H9 (cell line): Measurements from ENCODE around the gene GDI1. TPM values are rescaled to one million over a fixed set of nuclear protein-coding genes. Genes with fewer than 3 reads are reported as not detected.

Experiments used
- DNase-seq: peaks from one replicate; pipeline ENCODE4 v3.0.0-alpha.2; 2017
- H2AFZ ChIP-seq: one replicate; pipeline ENCODE4 v1.6.1; 2013; ENCODE audit warnings: mild to moderate bottlenecking, low read length, control low read depth, moderate library complexity
- H2AK5ac ChIP-seq: 2 replicates; pipeline ENCODE4 v1.6.1; 2013; ENCODE audit warnings: low read length, control low read depth, mixed read lengths; ENCODE audit not compliant: insufficient read length
- H2BK120ac ChIP-seq: one replicate; pipeline ENCODE4 v1.6.1; 2013; ENCODE audit warnings: low read depth, mild to moderate bottlenecking, low read length, control low read depth, inconsistent platforms; ENCODE audit not compliant: poor library complexity, severe bottlenecking
- H2BK12ac ChIP-seq: 2 replicates; pipeline ENCODE4 v1.6.1; 2013; ENCODE audit warnings: low read length, control low read depth, mixed read lengths, low read depth; ENCODE audit not compliant: insufficient read length
- H2BK15ac ChIP-seq: 2 replicates; pipeline ENCODE4 v1.6.1; 2013; ENCODE audit warnings: low read depth, low read length, control low read depth
- H2BK20ac ChIP-seq: one replicate; pipeline ENCODE4 v1.6.1; 2013; ENCODE audit warnings: low read depth, mild to moderate bottlenecking, low read length, control low read depth, inconsistent platforms; ENCODE audit not compliant: poor library complexity, severe bottlenecking
- H2BK5ac ChIP-seq: 2 replicates; pipeline ENCODE4 v1.6.1; 2013; ENCODE audit warnings: low read length, control low read depth, mixed read lengths; ENCODE audit not compliant: insufficient read length
- H3K14ac ChIP-seq: 2 replicates; pipeline ENCODE4 v1.6.1; 2013; ENCODE audit warnings: low read length, control low read depth; ENCODE audit not compliant: insufficient read depth
- H3K18ac ChIP-seq: 2 replicates; pipeline ENCODE4 v1.6.1; 2013; ENCODE audit warnings: low read depth, mild to moderate bottlenecking, mixed read lengths, low read length, control low read depth; ENCODE audit not compliant: insufficient read length
- H3K23ac ChIP-seq: 2 replicates; pipeline ENCODE4 v1.6.1; 2013; ENCODE audit warnings: low read length, control low read depth, mixed read lengths, low read depth; ENCODE audit not compliant: insufficient read length
- H3K23me2 ChIP-seq: 2 replicates; pipeline ENCODE4 v1.6.1; 2013; ENCODE audit warnings: low read depth, mild to moderate bottlenecking, mixed read lengths, low read length, control low read depth; ENCODE audit not compliant: insufficient read length, poor library complexity, severe bottlenecking
- H3K27ac ChIP-seq: 2 replicates; pipeline ENCODE4 v1.5.1; 2013; ENCODE audit warnings: low read length, control low read depth, mixed read lengths, low read depth; ENCODE audit not compliant: insufficient read length
- H3K27me3 ChIP-seq: 2 replicates; pipeline ENCODE4 v1.6.1; 2013; ENCODE audit warnings: low read length, control low read depth, inconsistent platforms; ENCODE audit not compliant: insufficient read depth
- H3K4ac ChIP-seq: 2 replicates; pipeline ENCODE4 v1.6.1; 2013; ENCODE audit warnings: low read depth, mild to moderate bottlenecking, control low read depth, inconsistent platforms, low read length, moderate library complexity
- H3K4me1 ChIP-seq: 2 replicates; pipeline ENCODE4 v1.6.1; 2013; ENCODE audit warnings: low read length, control low read depth, inconsistent platforms; ENCODE audit not compliant: insufficient read depth
- H3K4me2 ChIP-seq: 2 replicates; pipeline ENCODE4 v1.6.1; 2013; ENCODE audit warnings: low read length, control low read depth, mixed read lengths; ENCODE audit not compliant: insufficient read length, insufficient read depth
- H3K56ac ChIP-seq: 2 replicates; pipeline ENCODE4 v1.6.1; 2013; ENCODE audit warnings: low read depth, mild to moderate bottlenecking, mixed read lengths, low read length, control low read depth; ENCODE audit not compliant: insufficient read length
- H3K79me1 ChIP-seq: 2 replicates; pipeline ENCODE4 v1.6.1; 2013; ENCODE audit warnings: low read depth, mild to moderate bottlenecking, moderate library complexity, low read length, control low read depth, inconsistent platforms; ENCODE audit not compliant: insufficient read depth, poor library complexity, severe bottlenecking
- H3K79me2 ChIP-seq: 2 replicates; pipeline ENCODE4 v1.6.1; 2013; ENCODE audit warnings: low read length, control low read depth, inconsistent platforms; ENCODE audit not compliant: insufficient read depth
- H3K9ac ChIP-seq: 2 replicates; pipeline ENCODE4 v1.6.1; 2013; ENCODE audit warnings: low read length, control low read depth, mixed read lengths; ENCODE audit not compliant: insufficient read length; ENCODE audit errors: extremely low read depth
- H3K9me3 ChIP-seq: one replicate; pipeline ENCODE4 v1.6.1; 2013; ENCODE audit warnings: low read depth, low read length, inconsistent platforms; ENCODE audit not compliant: control insufficient read depth
- H3T11ph ChIP-seq: one replicate; pipeline ENCODE4 v1.6.1; 2013; ENCODE audit warnings: mild to moderate bottlenecking, low read length, control low read depth, inconsistent platforms
- H4K20me1 ChIP-seq: one replicate; pipeline ENCODE4 v1.6.1; 2013; ENCODE audit not compliant: control insufficient read depth, insufficient read length, insufficient read depth
- H4K5ac ChIP-seq: 2 replicates; pipeline ENCODE4 v1.6.1; 2013; ENCODE audit warnings: low read depth, mild to moderate bottlenecking, mixed read lengths, low read length, control low read depth; ENCODE audit not compliant: insufficient read length
- H4K8ac ChIP-seq: replicated peaks from 2 replicates; pipeline ENCODE4 v1.6.1; 2013; ENCODE audit warnings: low read length, control low read depth, mixed read lengths, low read depth; ENCODE audit not compliant: insufficient read length
- H4K91ac ChIP-seq: 2 replicates; pipeline ENCODE4 v1.6.1; 2013; ENCODE audit warnings: low read depth, mild to moderate bottlenecking, moderate library complexity, mixed read lengths, low read length, control low read depth; ENCODE audit not compliant: insufficient read length
- H3K27ac Mint-ChIP-seq, 3 experiments: 2 replicates in 2 of 3; 3 replicates in 1 of 3; pipeline ENCODE4 v1.8.0; 2020 to 2021; ENCODE audit warnings: mixed read lengths in 3 of 3, mild to moderate bottlenecking in 1 of 3, moderate library complexity in 1 of 3
- H3K27me3 Mint-ChIP-seq: 2 replicates; pipeline ENCODE4 v1.8.0; 2021; ENCODE audit warnings: low read depth, mild to moderate bottlenecking, moderate library complexity, mixed read lengths
- H3K36me3 Mint-ChIP-seq, 3 experiments: 2 replicates in 2 of 3; 3 replicates in 1 of 3; pipeline ENCODE4 v1.8.0; 2020 to 2021; ENCODE audit warnings: low read depth in 3 of 3, mixed read lengths in 3 of 3; ENCODE audit not compliant: insufficient read depth in 1 of 3
- H3K4me1 Mint-ChIP-seq, 2 experiments: 2 replicates each; pipeline ENCODE4 v1.8.0; 2020; ENCODE audit warnings: mixed read lengths in 2 of 2
- H3K4me3 Mint-ChIP-seq, 2 experiments: 2 replicates in 1 of 2; 3 replicates in 1 of 2; pipeline ENCODE4 v1.8.0; 2020 to 2021; ENCODE audit warnings: mild to moderate bottlenecking in 2 of 2, mixed read lengths in 2 of 2, moderate library complexity in 1 of 2
- H3K9me3 Mint-ChIP-seq, 2 experiments: 2 replicates in 1 of 2; 3 replicates in 1 of 2; pipeline ENCODE4 v1.8.0; 2020; ENCODE audit warnings: mild to moderate bottlenecking in 2 of 2, mixed read lengths in 2 of 2, moderate library complexity in 1 of 2
- CTCF ChIP-seq: fragments of 200-600 bp; sonication (generic); conservative IDR thresholded peaks from 3 replicates; pipeline ENCODE4 v1.8.0; 2021; ENCODE audit warnings: antibody characterized with exemption, mild to moderate bottlenecking
- WGBS: extraction: QIAGEN DNeasy Blood & Tissue Kit; methylation state at CpG from one replicate; pipeline ENCODE4 v1.1.7; 2013; ENCODE audit warnings: missing lambda C conversion rate, low lambda C conversion rate, mixed read lengths; ENCODE audit not compliant: insufficient read length; ENCODE audit errors: extremely low coverage; 5-methylcytosine and 5-hydroxymethylcytosine counted together
- total RNA-seq: library from RNA; stranded (reverse); gene quantifications from 2 replicates; pipeline ENCODE4 v1.2.1, GENCODE V29; 2021

GDI1 gene
- total RNA-seq, 1 experiment from 2014 or later = 111 TPM

GRCh38 chrX:154430479-154430878, 6.5 kb upstream of the GDI1 start:
- Histone ChIP-seq H3K4me2 (no peak overlapping the region), H3K9ac (no peak overlapping the region), H2BK20ac (no peak overlapping the region), H3K56ac (no peak overlapping the region), H4K8ac (no peak overlapping the region), H4K5ac (no peak overlapping the region), H2AK5ac (no peak overlapping the region), H3K14ac (no peak overlapping the region), H3K9me3 (peaks cover 43% of the 10 kb centered on the region), H3T11ph (no peak overlapping the region), H2BK12ac (no peak overlapping the region), H3K18ac (no peak overlapping the region), H2BK5ac (no peak overlapping the region), H3K27me3 (no peaks in the 10 kb centered on the region), H3K23me2 (no peaks in the 10 kb centered on the region), H3K27ac (no peak overlapping the region), H3K79me1 (no peaks in the 10 kb centered on the region), H3K79me2 (no peaks in the 10 kb centered on the region), H3K4ac (no peak overlapping the region), H2AFZ (no peak overlapping the region), H2BK120ac (no peak overlapping the region), H2BK15ac (no peak overlapping the region), H3K23ac (no peak overlapping the region), H4K91ac (no peak overlapping the region), H4K20me1 (no peaks in the 10 kb centered on the region), H3K4me1 (no peaks in the 10 kb centered on the region)
- WGBS = no CpG with 5 or more reads among the region's 6 CpGs
- H3K4me3 Mint-ChIP-seq = peak overlapping the region in 1 of 2 experiments; percentile 53; a peak in 2 of 5 replicates
- H3K27me3 Mint-ChIP-seq = no peaks in the 10 kb centered on the region
- no peak for TF ChIP-seq CTCF
- H3K36me3 Mint-ChIP-seq = peaks cover 13 to 46% (median 34%) of the 10 kb centered on the region in 3 experiments
- H3K9me3 Mint-ChIP-seq = peaks cover 70 to 79% of the 10 kb centered on the region in 2 experiments
- DNase-seq = no peak
- peak overlapping the region in 2 of 3 experiments; percentile 8 to 30; a peak in 2 of 7 replicates for H3K27ac Mint-ChIP-seq
- peaks cover 7 to 20% of the 10 kb centered on the region in 2 experiments for H3K4me1 Mint-ChIP-seq
